GM06990 (cell line): Measurements from ENCODE around the gene WAC.

Experiments
- DNase-seq: peaks from one replicate; pipeline ENCODE4 v3.0.0-alpha.2; 2011; ENCODE audit not compliant: insufficient read length; ENCODE audit errors: extremely low read depth
- H3K27me3 ChIP-seq: replicated peaks from 2 replicates; pipeline ENCODE4 v1.6.0; 2011; ENCODE audit warnings: low read length; ENCODE audit not compliant: control insufficient read depth, insufficient read depth
- H3K36me3 ChIP-seq: 2 replicates; pipeline ENCODE4 v1.5.1; 2011; ENCODE audit warnings: low read length; ENCODE audit not compliant: control insufficient read depth, insufficient read depth
- H3K4me3 ChIP-seq: replicated peaks from 2 replicates; pipeline ENCODE4 v1.5.1; 2011; ENCODE audit warnings: low read depth, mild to moderate bottlenecking, control low read depth, low read length
- CTCF ChIP-seq: IDR thresholded peaks from 2 replicates; pipeline ENCODE4 v1.5.1; 2011; ENCODE audit warnings: low read length, control low read depth, mild to moderate bottlenecking, inconsistent platforms; ENCODE audit not compliant: insufficient read depth, poor library complexity, severe bottlenecking

WAC gene

GRCh38 chr10:28620251-28620650, 87.3 kb downstream of the WAC start:
- Histone ChIP-seq H3K4me3 (no peak overlapping the region), H3K36me3 (peaks cover 5% of the 10 kb centered on the region), H3K27me3 (no peaks in the 10 kb centered on the region)
- no peak for DNase-seq
- no peak for TF ChIP-seq CTCF

GRCh38 chr10:28623483-28623882, 90.6 kb downstream of the WAC start:
- no peak for DNase-seq
- H3K27me3 ChIP-seq = no peaks in the 10 kb centered on the region
- H3K4me3 ChIP-seq = no peak overlapping the region
- H3K36me3 ChIP-seq = peaks cover 2% of the 10 kb centered on the region
- TF ChIP-seq CTCF = no peak

- TF ChIP-seq CTCF = no peak
- Histone ChIP-seq H3K36me3 (peaks cover 2% of the 10 kb centered on the region), H3K27me3 (no peaks in the 10 kb centered on the region; the same call in 1 of the 2 replicates), H3K4me3 (no peak overlapping the region)
- DNase-seq = no peak
Observed at GRCh38 chr10:28624351-28624750, 91.4 kb downstream of the WAC start.

- no peak for DNase-seq
- no peaks in the 10 kb centered on the region; the same call in none of the 2 replicates for H3K27me3 ChIP-seq
- H3K36me3 ChIP-seq = no peaks in the 10 kb centered on the region
- TF ChIP-seq CTCF = no peak
- H3K4me3 ChIP-seq = no peak overlapping the region
Observed at GRCh38 chr10:28627102-28627501, 94.2 kb downstream of the WAC start.

GRCh38 chr10:28628184-28628893, 95.4 kb downstream of the WAC start:
- Histone ChIP-seq H3K36me3 (no peaks in the 10 kb centered on the region), H3K27me3 (no peaks in the 10 kb centered on the region; the same call in none of the 2 replicates), H3K4me3 (no peak overlapping the region)
- peak; percentile 94 for TF ChIP-seq CTCF
- DNase-seq = peak; percentile 25
